GM12891 (cell line): ENCODE data around the gene ANP32B.

Source experiments
- POLR2A ChIP-seq: IDR thresholded peaks from 2 replicates; pipeline ENCODE4 v1.6.1; 2011; ENCODE audit warnings: low read depth, low read length, control low read depth
- SPI1 ChIP-seq: IDR thresholded peaks from 2 replicates; pipeline ENCODE4 v1.6.1; 2011; ENCODE audit warnings: low read depth, low read length, control low read depth

- TF ChIP-seq POLR2A (no peak), SPI1 (no peak)
These were observed 38.3 kb downstream of the ANP32B start for GRCh38 chr9:98021306-98022040.
